Iris pigment epithelial cell (primary cell): ENCODE data around the gene FDXR.
"Not testable (repeated sequence)": the region's sequence is repeated elsewhere in the genome, so short reads cannot be mapped to it uniquely, and the experiment has no call there.

Experiments
- DNase-seq: peaks from one replicate; pipeline ENCODE4 v3.0.0-alpha.2; 2011; ENCODE audit warnings: low read depth

Gene FDXR

GRCh38 chr17:74871356-74872076 lies 1.3 kb downstream of the FDXR start:
- DNase-seq = no peak

DNA sequence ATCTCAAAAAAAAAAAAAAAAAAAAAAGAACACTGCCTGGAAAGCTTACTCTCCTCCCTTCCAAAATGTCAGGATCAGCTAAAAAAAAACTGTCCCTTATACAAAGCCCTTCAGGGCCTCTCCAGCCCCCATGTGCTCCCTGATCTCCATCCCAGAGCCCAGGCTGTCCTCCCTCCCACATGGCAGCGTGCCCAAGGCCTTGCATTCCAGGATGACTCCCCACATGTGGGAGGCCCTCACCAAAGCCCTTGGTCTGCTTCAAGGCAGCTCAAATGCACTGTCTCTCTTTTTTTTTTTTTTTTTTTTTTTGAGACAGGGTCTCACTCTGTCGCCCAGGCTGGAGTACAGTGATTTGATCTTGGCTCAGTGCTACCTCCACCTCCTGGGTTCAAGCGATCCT lies 2.3 kb downstream of the FDXR start:
- peak; percentile 77 for DNase-seq

- DNase-seq = not testable (repeated sequence)
These were observed 2.8 kb downstream of the FDXR start for GRCh38 chr17:74870028-74870427.

- DNase-seq = no peak
These were observed 3.9 kb downstream of the FDXR start for GRCh38 chr17:74868908-74869255.

GRCh38 chr17:74868251-74868907 lies 4.4 kb downstream of the FDXR start:
- DNase-seq = peak; percentile 24

DNA sequence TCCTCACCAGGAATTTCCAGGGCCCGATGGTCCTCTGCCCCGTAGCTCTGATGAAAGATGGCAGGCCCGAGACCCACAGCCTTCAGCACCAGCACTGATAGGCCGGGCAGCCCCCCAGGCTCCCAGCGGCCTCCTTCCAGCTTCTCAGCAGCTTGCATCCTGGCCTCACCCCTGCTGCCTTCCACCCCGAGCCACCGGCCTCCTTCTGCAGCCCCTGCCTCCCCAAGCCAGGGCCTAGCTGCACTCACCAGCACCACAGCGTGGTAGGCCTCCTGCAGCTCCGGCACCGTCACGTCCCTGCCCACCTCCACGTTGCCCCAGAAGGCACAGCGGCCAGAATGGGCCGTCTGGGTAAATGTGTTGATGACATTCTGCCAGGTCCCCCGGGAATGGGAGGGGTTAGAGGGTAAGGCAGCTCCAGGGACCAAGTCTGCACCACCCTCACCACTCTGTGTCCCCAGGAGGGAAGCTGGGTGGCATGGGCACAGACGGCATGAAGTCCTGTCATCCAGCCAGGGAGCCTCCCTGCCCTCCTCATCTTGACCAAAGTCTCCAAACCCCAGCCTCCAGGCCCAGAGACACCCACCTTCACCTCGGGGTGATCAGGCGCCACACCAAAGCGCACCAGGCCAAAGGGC lies 6.5 kb downstream of the FDXR start:
- DNase-seq = no peak

- no peak for DNase-seq
These were observed 7.1 kb downstream of the FDXR start for GRCh38 chr17:74865504-74866197.

GRCh38 chr17:74864866-74865395 lies 7.9 kb downstream of the FDXR start:
- peak; percentile 52 for DNase-seq

DNA sequence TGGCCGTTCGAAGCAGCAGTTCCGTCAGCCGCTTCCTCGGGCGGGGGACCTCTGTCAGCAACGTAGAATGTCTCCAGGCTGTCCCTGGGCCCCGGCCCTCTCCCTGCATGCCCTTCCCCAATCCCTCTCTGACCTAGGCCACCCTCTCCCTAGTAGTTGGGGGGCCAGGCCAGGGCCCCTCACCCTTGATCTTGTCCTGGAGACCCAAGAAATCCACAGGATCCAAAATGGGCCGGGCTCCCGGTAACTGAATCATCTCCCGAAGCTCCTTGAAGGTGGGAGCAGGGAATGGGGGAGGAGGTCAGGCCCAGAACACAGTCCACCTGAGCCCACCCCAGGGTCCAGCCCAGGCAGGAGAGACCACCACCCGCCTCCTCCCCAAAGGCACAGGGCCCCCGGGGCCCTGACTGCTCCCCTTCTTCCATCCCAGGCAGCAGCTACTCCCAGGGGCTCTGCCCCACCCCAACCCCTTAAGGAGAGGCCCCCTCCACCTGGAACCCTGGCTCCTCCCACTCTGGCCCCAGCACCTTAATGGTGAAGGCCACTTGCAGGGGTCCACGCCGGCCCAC lies 8.4 kb downstream of the FDXR start:
- DNase-seq = no peak

GRCh38 chr17:74863420-74864296 lies 9.1 kb downstream of the FDXR start:
- no peak for DNase-seq

DNA sequence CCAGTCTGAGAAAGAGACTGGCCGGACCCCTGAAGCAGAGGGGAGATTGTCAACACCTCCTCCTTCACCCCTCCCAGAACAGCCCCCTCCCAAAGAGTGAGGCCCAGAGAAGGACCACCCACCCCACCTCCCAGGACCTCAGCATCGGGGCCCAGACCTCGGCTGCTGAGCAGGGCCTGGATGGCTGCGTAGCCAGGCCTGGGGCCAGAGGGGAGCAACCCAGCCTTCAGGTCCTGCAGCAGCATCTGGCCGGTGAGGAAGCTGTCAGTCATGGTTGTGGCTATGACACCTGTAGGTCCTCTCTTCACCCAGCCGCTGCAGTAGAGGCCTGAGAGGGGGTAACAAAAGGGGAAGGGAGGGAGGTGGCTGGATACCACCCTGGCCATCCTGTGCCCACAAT lies 9.9 kb downstream of the FDXR start:
- DNase-seq = no peak

- DNase-seq = peak; percentile 19
These were observed 10.5 kb downstream of the FDXR start for GRCh38 chr17:74862108-74862901.

DNA sequence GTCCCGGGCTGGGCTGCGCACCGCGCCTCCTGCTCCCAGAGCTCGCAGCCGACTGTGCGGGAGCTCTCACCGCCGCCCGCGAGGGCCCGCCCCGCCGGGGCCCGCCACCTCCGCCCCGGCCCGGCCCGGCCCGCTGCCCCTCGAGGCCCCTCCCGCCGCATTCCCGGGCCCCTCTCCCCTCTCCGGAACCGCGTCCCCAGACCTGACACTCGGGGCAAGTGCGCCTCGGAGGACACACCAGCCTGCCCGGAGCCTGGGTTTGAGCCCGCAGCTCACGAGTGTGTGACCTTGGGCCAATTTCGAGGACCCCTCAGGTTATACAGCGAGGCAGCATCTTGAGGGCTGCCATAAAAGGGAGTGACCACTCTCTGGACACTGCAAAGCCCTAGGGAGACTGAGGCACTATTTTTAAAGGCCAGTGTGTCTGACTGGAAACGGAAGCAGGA lies 11.1 kb downstream of the FDXR start:
- DNase-seq = no peak

GRCh38 chr17:74860872-74861661 lies 11.7 kb downstream of the FDXR start:
- no peak for DNase-seq

DNA sequence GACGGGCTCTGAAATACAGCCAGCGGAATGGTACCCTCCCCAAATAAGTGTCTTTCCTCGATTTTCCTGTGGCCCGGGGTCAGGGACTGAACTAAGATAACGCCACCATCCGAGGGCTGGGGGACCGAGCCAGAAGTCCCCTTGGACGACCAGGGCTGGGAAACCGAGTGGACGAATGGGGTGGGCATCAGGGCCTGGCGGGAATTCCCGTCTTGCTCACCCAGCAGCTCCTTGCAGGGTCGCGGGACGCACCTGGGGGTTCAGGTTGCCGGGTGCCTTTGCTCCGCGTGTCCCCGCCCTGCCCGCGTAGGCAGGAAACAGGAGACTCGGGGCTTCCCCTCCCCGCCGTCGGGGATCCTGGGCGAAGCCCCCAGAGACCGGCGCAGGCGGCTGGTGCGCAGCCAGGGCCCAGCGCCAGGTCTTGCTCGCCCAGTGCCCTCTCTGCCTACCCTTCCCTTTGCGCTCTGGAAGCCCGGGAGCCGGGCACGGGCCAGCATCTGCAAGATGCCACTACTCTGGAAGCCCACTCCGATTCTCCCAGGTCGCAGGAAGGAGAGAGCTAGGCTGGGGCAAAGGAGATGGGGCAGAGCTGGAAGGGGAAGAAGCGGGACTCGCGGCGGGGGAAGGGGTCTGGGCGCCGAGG lies 12.4 kb downstream of the FDXR start:
- DNase-seq = no peak

DNA sequence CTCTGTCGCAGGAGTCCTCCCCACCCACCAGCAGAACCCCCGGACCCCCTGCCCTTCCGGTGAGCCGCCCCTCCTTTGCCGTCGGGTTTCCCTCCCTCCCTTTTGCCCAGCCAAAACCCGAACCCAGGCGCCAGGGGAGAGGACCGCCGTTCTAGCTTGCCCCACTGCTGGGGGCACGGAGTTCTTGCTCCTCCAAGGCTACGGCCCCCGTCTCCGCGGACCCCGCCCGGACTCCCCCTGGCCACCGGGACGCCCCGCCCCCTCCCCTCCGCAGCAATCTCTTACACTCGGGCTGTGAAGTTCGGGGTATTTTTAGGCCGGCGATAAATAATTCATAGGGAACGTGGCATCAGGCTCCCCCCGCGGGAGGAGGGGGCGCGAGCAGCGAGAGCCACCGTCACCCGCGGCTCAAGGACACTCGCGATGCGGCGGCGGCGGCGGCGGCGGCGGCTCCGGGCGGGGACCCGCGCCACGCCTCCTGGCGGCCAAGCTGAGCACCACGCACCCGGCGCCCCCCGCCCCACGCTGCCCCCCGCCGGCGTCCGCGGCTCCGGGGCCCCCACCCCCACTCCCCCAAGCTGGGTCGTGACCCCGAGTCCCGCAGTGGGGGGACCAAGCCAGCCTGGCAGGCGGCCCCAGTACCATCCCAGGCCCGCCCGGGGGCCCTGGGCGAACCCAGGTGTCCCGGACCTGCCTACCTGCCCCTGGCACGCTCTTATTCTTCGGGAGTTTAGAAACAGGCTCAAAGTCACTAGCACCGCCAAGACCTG lies 13.2 kb downstream of the FDXR start, which contains the start of gene GRIN2C:
Gene GRIN2C, minus strand, starts transcription at position 427 of the 770 bp plus-strand sequence. CDS start 4,793 bp downstream, outside the sequence.
- DNase-seq = no peak

GRCh38 chr17:74858672-74859458 lies 13.9 kb downstream of the FDXR start:
- no peak for DNase-seq
